ENCODE measurements around the gene MRPS34. TPM values are rescaled to one million over a fixed set of nuclear protein-coding genes. Genes with fewer than 3 reads are reported as not detected.

MRPS34 gene
- total RNA-seq, 1 donor: 50.9 TPM

DNA sequence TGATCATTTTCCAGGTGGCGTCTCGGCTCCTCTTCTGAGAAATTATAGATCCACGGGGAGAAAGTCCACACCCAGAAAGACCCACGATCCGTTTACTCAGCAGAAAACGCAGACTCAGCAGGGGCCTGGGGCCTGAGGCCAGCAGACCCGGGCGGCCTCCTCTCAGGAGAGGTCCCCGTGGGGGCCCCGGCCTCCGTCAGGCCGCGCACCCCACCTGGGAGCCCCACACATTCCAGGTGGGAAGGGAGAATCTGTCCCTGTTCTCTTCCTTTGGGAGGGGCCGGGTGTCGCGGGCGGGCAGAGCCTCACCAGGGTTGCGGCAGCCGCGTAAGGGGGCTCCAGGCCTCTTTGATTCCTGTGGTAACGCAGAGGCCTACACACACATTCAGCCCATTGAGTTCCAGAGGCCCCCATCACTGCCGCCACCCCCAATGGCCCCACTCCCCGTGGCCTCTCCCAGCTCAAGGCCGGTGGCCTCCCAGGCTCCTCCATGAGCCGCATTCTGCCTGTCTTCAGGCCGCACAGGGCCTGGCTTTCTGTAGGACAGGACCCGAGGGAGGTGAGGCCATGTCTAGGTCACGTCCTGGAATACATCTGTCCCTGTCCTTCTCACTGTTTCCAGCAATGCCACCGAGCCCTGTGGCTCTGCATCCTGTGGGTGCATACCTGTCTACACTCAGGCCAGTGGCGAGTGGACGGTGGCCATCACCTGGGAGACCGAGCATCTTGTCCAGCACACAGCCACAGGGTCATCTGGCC is 22.2 kb upstream of the MRPS34 start:
- TF ChIP-seq, protein P1, sequence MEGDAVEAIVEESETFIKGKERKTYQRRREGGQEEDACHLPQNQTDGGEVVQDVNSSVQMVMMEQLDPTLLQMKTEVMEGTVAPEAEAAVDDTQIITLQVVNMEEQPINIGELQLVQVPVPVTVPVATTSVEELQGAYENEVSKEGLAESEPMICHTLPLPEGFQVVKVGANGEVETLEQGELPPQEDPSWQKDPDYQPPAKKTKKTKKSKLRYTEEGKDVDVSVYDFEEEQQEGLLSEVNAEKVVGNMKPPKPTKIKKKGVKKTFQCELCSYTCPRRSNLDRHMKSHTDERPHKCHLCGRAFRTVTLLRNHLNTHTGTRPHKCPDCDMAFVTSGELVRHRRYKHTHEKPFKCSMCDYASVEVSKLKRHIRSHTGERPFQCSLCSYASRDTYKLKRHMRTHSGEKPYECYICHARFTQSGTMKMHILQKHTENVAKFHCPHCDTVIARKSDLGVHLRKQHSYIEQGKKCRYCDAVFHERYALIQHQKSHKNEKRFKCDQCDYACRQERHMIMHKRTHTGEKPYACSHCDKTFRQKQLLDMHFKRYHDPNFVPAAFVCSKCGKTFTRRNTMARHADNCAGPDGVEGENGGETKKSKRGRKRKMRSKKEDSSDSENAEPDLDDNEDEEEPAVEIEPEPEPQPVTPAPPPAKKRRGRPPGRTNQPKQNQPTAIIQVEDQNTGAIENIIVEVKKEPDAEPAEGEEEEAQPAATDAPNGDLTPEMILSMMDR (IDR thresholded peaks at IDR 0.05; ENCODE audit: insufficient read depth, low read length): no peak
- no peak for DNase-seq (ENCODE audit: low read depth)
- H3K4me3 ChIP-seq (ENCODE audit: low read depth, low read length): no peak overlapping the region

DNA sequence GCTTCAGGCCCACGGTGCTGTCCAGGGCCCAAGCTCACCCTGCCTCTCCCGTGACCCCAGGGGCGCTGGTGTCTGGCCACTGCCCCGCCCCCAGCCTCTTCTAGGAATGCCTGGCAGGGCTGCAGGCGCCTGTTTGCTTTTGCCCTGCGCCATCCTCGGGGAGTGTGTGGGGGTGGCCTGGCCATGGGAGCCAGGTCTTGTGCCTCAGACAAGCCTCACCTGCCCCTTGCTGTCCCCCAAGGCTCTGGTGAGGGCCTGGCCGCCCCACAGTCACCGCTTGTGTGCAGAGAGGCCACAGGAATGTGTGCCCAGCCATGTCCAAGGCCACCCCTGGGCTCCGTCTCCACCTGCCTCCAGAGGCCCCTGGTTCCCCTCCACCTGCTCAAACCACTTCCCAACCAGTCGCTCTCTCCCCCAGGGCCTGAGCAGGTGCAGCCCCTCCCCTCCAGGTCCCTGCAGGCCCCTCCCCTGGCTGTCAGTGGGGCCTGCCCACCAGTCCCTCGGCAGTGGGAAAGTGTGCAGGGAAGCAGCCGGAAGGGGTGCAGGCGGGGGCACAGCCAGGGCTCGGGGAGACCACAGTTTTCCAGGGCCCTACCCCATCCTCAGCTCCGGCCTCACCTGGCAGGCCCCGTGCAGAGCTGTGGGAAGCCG is 21.4 kb upstream of the MRPS34 start:
- no peak for DNase-seq (ENCODE audit: low read depth)
- TF ChIP-seq, protein P1 (IDR thresholded peaks at IDR 0.05; ENCODE audit: insufficient read depth, low read length): no peak
- no peak overlapping the region for H3K4me3 ChIP-seq (ENCODE audit: low read depth, low read length)

DNA sequence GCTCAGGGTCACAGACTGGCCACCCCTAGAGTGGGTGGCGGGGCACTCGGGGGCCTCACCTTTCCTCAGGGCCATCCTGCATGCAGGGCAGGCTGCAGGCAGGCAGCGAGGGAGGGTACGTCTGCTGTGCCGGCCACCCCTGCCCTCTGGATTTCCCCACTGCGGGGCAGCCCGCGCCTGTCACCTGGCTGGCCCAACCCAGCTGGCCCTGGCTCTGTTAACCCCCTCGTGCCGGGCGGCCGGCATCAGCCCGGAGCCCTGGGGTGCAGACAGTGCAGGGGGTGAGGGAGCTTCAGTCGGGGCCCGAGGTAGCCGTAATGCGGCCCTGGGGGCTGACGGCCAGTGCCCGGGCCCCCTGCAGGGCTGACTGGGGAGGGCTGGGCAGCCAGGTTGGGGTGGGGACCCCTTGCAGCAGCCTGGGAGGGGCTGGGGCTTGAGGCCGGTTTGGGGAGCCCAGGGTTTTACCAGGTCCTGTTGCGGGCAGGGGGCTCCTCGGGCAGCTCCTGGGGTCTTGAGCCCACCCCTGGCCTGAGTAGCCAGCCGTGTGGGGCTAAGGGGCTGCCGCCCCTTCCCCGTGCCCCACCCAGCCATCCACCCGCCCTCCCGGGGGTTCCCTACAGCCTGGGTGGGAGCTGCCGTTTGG is 20.8 kb upstream of the MRPS34 start, which contains the start of gene IGFALS:
TSS of gene IGFALS (minus strand) at position 128 of the 643 bp plus-strand sequence. CDS start at position 75, 53 bp downstream.
- no peak for DNase-seq (ENCODE audit: low read depth)
- H3K4me3 ChIP-seq (ENCODE audit: low read depth, low read length): no peak within 1 kb of the TSS

DNA sequence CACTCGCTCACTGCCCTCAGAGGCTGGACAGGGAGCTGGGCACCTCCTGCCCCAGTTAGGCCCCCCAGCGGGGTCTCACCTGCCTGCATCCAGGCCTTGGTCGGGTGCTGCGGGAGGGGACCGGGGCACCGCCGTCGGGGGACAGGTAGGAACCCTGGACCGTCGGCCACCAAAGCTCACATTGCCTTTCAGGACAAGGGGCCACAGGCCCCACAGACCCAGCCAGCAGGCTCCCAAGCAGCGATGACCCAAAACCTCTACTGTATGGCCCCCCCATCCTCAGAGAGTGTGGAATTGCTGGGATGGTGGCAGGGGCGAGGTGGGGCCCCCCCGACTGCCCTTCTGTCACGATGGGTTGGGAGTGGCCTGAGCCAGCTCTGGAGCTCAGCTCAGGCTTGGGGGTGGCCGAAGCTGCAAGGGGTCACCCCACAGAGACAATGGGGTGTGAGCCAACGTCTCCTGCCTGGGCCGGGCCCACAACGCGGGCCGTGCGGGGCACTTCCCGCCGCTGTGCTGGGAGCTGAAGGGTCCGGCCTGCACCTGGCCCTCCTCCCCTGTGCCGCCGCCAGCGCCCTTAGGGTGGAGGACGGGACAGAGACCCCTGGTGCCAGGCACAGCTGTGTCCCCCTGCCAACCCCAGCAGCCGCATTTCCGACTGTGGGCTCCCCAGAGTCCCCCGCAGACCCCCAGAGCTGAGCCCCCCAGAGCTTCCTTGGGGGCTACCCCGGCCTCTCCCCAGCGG is 20.1 kb upstream of the MRPS34 start:
- TF ChIP-seq, protein P1 (IDR thresholded peaks at IDR 0.05; ENCODE audit: insufficient read depth, low read length): no peak
- no peak for DNase-seq (ENCODE audit: low read depth)
- no peak overlapping the region for H3K4me3 ChIP-seq (ENCODE audit: low read depth, low read length)

More for the DNA sequence above, 20.8 kb upstream of the MRPS34 start, which contains the start of gene IGFALS:
- TF ChIP-seq, protein P1 (IDR thresholded peaks at IDR 0.05; ENCODE audit: insufficient read depth, low read length): no peak

DNA sequence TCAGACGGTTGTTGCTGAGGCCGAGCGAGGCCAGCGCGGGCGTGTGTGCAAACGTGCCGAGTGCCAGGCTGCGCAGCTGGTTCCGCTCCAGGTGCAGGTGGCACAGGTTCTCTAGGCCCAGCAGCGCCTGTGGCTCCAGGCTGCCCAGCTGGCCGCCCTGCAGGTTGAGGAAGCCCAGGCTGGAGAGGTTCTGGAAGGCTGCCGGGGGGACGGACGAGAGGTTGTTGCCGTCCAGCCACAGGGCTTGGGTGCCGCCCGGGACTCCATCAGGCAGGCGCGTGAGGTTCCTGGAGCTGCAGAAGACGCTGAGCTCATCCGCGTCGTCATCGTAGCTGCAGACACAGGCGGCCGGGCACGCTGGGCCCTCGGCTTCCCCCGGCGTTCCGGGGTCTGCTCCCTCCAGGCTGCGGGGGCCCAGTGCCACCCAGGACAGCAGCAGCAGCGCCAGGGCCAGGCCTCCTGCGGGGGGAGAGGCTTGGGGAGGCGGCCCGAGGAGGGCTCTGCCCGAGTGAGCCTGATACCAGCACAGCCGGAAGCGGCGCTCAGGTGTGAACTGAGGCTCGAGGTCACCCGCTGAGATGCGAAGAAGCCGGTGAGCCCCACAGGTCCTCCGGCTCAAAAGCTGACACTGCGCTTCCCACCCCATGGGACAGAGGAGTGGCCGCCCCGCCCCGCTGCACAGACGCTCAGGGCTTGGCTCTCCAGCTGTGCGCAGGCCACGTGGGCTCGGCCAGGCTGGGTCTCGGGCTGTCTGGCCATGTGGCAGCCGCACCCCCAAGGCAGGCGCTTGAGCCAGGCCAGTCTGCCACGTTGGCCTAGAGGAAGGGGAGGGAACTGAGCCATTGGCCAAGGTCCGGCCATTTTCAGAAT is 19.2 kb upstream of the MRPS34 start:
- TF ChIP-seq, protein P1 (IDR thresholded peaks at IDR 0.05; ENCODE audit: insufficient read depth, low read length): no peak
- no peak overlapping the region for H3K4me3 ChIP-seq (ENCODE audit: low read depth, low read length)
- no peak for DNase-seq (ENCODE audit: low read depth)

Measured in fibroblast of the aortic adventitia (primary cell).